ENCODE measurements around the gene TEAD4. TPM values are rescaled to one million over a fixed set of nuclear protein-coding genes. Genes with fewer than 3 reads are reported as not detected.

TEAD4 gene
- total and polyA plus RNA-seq, 2 experiments from 2014 or later = 68.1 to 145 TPM

- TF ChIP-seq ZNF462 (CRISPR knock-in tag; IDR thresholded peaks at IDR 0.05) (no peak), CTCF (conservative IDR thresholded peaks at IDR 0.05; ENCODE audit: low read depth in 2 of 2) (no peak), POLR2AphosphoS5 (IDR thresholded peaks at IDR 0.05; ENCODE audit: low read depth) (no peak), REST (IDR thresholded peaks at IDR 0.05; ENCODE audit: unreplicated experiment) (no peak), EZH2 (IDR thresholded peaks at IDR 0.05; ENCODE audit: low read depth, unreplicated experiment) (no peak), NANOG (IDR thresholded peaks at IDR 0.05; ENCODE audit: borderline replicate concordance) (no peak), ZNF331 (CRISPR knock-in tag; IDR thresholded peaks at IDR 0.05; ENCODE audit: low read depth) (no peak), ETS1 (IDR thresholded peaks at IDR 0.05) (no peak), STAT1 (IDR thresholded peaks at IDR 0.05; ENCODE audit: unreplicated experiment) (no peak)
These were observed 55.4 kb downstream of the TEAD4 start (continued) for GRCh38 chr12:3014641-3015040.
